ENCODE data around the gene TNNT2. TPM values are rescaled to one million over a fixed set of nuclear protein-coding genes. Genes with fewer than 3 reads are reported as not detected.

The TNNT2 gene
- total and polyA plus RNA-seq, 2 donors (not counting 3 experiments of a cell fraction or from before 2014, with no cell fraction given) = not detected

DNA sequence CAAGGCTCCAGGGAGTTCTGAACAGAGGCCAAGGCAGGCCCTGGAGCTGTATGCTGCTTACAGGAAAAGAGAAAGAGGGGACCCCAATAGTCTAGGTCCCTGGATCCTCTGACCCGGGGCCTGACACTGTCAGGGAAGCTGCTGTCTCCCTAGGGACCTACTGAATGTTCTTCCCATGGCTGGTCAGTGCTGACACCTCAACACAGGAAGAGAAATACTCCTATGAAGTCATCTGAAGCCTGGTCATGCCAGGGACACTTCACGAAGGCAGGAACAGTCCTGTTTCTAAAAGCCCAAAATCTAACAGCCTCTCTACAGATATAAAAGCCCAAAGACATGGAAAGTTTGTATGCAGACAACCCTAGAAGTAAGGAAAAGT lies 23.4 kb upstream of the TNNT2 start:
- TF ChIP-seq JUN (IDR thresholded peaks at IDR 0.05; ENCODE audit: borderline replicate concordance, insufficient read depth, insufficient read length, low read depth) (no peak), GATA2 (IDR thresholded peaks at IDR 0.05; ENCODE audit: insufficient read depth, insufficient read length, low read depth, low read length) (no peak), POLR2A (IDR thresholded peaks at IDR 0.05; ENCODE audit: low read depth, low read length) (no peak), FOS (IDR thresholded peaks at IDR 0.05; ENCODE audit: borderline replicate concordance, insufficient read depth, low read length) (no peak), EZH2 (IDR thresholded peaks at IDR 0.05; ENCODE audit: borderline replicate concordance, low read depth, low read length, severe bottlenecking) (no peak), POLR2AphosphoS5 (IDR thresholded peaks at IDR 0.05; ENCODE audit: insufficient read depth, low read depth, low read length) (no peak), MYC (IDR thresholded peaks at IDR 0.05; ENCODE audit: low read depth, low read length) (no peak)
- TF ChIP-seq, protein P1, sequence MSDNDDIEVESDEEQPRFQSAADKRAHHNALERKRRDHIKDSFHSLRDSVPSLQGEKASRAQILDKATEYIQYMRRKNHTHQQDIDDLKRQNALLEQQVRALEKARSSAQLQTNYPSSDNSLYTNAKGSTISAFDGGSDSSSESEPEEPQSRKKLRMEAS (IDR thresholded peaks at IDR 0.05; ENCODE audit: insufficient read depth, insufficient read length) = no peak
- TF ChIP-seq, protein P2, sequence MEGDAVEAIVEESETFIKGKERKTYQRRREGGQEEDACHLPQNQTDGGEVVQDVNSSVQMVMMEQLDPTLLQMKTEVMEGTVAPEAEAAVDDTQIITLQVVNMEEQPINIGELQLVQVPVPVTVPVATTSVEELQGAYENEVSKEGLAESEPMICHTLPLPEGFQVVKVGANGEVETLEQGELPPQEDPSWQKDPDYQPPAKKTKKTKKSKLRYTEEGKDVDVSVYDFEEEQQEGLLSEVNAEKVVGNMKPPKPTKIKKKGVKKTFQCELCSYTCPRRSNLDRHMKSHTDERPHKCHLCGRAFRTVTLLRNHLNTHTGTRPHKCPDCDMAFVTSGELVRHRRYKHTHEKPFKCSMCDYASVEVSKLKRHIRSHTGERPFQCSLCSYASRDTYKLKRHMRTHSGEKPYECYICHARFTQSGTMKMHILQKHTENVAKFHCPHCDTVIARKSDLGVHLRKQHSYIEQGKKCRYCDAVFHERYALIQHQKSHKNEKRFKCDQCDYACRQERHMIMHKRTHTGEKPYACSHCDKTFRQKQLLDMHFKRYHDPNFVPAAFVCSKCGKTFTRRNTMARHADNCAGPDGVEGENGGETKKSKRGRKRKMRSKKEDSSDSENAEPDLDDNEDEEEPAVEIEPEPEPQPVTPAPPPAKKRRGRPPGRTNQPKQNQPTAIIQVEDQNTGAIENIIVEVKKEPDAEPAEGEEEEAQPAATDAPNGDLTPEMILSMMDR (IDR thresholded peaks at IDR 0.05; ENCODE audit: extremely low read depth in 1 of 2, insufficient read depth in 1 of 2, low read depth in 1 of 2, low read length in 2 of 2) = no peak
- ChIA-PET POLR2A (no interaction called here), CTCF (interaction anchor here (2.1 kb wide), 1 partner anchor 34 kb away, joined by 8 read pairs; no protein-coding TSS in a partner anchor)
- H3K36me3 ChIP-seq (ENCODE audit: control insufficient read depth in 2 of 2, extremely low read depth in 1 of 2, insufficient read depth in 2 of 2, low read length in 2 of 2) = no peaks in the 10 kb centered on the region
- H3K4me2 ChIP-seq (ENCODE audit: insufficient read depth, low read length) = no peak overlapping the region
- H3K79me2 ChIP-seq (ENCODE audit: control insufficient read depth, insufficient read depth, low read length) = no peaks in the 10 kb centered on the region
- intact Hi-C loops (cut with micrococcal nuclease) (no loop called here), dilution Hi-C loops (cut with MboI; ENCODE audit: extremely low pct_ligation_motif_present, low sequenced_read_pairs) (no loop called here)
- BruUV-seq (replicated peaks) = no TSS peak
- DNase-seq (ENCODE audit: low read depth, low spot score) (no peak), FAIRE-seq (no peak)
- H3K4me1 ChIP-seq (ENCODE audit: control insufficient read depth, extremely low read depth, insufficient read depth, low read length) = no peaks in the 10 kb centered on the region
- H3K27ac ChIP-seq (ENCODE audit: insufficient read depth, low read depth, low read length) = no peak overlapping the region
- H3K9me3 ChIP-seq (replicated peaks; ENCODE audit: control insufficient read depth, insufficient read depth, low read length) = no peaks in the 10 kb centered on the region
- no peaks in the 10 kb centered on the region for H4K20me1 ChIP-seq (replicated peaks; ENCODE audit: control insufficient read depth, extremely low read depth, insufficient read depth, low read length)
- no peaks in the 10 kb centered on the region for H3K9me1 ChIP-seq (replicated peaks; ENCODE audit: control insufficient read depth, extremely low read depth, insufficient read depth, low read length)
- H3K27me3 ChIP-seq (ENCODE audit: control insufficient read depth in 2 of 2, insufficient read depth in 2 of 2, low read length in 2 of 2) = peaks cover 51 to 57% of the 10 kb centered on the region in 2 experiments
- H3K9ac ChIP-seq (replicated peaks; ENCODE audit: extremely low read depth, insufficient read depth, low read length) = no peak overlapping the region
- H2AFZ ChIP-seq (ENCODE audit: low read depth, low read length) = no peak overlapping the region
- no peak overlapping the region for H3K4me3 ChIP-seq (replicated peaks in 1 of 3; ENCODE audit: insufficient read depth in 1 of 3, low read depth in 1 of 3, low read length in 3 of 3)

All from endothelial cell of umbilical vein (primary cell).